ENCODE results near the gene MTMR6.

Gene MTMR6

DNA sequence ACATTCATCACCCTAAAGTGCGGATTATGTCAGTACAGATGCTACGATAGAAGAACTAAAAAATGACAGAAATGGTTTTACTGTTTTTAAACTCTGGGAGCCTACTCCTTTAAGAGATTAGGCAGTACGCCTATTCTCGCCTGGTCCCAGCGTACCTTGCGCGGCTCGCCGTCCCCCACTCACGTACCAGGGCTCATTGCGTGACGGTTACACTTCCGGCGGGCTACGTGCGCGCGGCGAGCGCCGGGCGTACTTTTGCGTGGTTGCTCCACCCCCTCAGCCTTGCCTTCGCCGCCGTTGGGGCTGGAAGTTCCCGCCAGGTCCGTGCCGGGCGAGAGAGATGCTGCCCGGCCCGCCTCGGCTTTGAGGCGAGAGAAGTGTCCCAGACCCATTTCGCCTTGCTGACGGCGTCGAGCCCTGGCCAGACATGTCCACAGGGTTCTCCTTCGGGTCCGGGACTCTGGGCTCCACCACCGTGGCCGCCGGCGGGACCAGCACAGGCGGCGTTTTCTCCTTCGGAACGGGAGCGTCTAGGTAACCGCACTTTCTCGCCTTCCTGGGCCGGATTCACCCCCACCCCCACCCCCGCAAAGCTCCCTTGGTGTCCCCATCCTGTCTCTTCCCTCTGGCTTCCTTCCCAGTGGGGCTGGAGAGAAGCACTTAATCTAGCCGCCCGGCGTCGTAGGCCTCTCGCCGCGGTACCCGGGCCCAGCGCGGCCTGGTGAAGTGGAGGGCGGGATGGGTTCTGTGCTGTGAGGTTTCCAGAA, 14.2 kb upstream of the MTMR6 start, which contains the start of gene NUP58:
NUP58 (plus strand) TSS at position 279 of the 767 bp plus-strand sequence; CDS start at position 428, 149 bp downstream.
- Histone ChIP-seq H3K27me3 (ENCODE audit: low read length) (no peaks in the 10 kb centered on the region), H2AFZ (ENCODE audit: low read depth, low read length, severe bottlenecking) (peak within 1 kb of the TSS; percentile 91), H3K79me2 (ENCODE audit: insufficient read depth, low read length) (peaks cover 50% of the 10 kb centered on the region), H3K27ac (ENCODE audit: low read depth, low read length) (peak within 1 kb of the TSS; percentile 60), H3K36me3 (ENCODE audit: low read length) (peaks cover 8% of the 10 kb centered on the region; the same call in 1 of the 2 replicates), H3K9ac (ENCODE audit: low read length) (peak within 1 kb of the TSS; percentile 96), H3K4me2 (ENCODE audit: low read depth, low read length, poor library complexity, severe bottlenecking) (peak within 1 kb of the TSS; percentile 87), H3K9me2 (replicated peaks; ENCODE audit: insufficient read depth, low read length) (no peaks in the 10 kb centered on the region), H3F3A (ENCODE audit: insufficient read depth) (no peaks in the 10 kb centered on the region), H3K4me3 (ENCODE audit: insufficient read depth, low read length, poor library complexity, severe bottlenecking) (peak within 1 kb of the TSS; percentile 87), H4K20me1 (ENCODE audit: low read depth, low read length) (peaks cover 21% of the 10 kb centered on the region; the same call in 1 of the 2 replicates), H3K9me3 (ENCODE audit: insufficient read depth, low read length) (peaks cover 5% of the 10 kb centered on the region; the same call in 1 of the 2 replicates)
- TF ChIP-seq, protein P1, sequence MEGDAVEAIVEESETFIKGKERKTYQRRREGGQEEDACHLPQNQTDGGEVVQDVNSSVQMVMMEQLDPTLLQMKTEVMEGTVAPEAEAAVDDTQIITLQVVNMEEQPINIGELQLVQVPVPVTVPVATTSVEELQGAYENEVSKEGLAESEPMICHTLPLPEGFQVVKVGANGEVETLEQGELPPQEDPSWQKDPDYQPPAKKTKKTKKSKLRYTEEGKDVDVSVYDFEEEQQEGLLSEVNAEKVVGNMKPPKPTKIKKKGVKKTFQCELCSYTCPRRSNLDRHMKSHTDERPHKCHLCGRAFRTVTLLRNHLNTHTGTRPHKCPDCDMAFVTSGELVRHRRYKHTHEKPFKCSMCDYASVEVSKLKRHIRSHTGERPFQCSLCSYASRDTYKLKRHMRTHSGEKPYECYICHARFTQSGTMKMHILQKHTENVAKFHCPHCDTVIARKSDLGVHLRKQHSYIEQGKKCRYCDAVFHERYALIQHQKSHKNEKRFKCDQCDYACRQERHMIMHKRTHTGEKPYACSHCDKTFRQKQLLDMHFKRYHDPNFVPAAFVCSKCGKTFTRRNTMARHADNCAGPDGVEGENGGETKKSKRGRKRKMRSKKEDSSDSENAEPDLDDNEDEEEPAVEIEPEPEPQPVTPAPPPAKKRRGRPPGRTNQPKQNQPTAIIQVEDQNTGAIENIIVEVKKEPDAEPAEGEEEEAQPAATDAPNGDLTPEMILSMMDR (IDR thresholded peaks at IDR 0.05; ENCODE audit: insufficient read depth, low read length, poor library complexity, severe bottlenecking) = no peak
- no peak for TF ChIP-seq EZH2phosphoT487 (conservative IDR thresholded peaks at IDR 0.05; ENCODE audit: low read length)

DNA sequence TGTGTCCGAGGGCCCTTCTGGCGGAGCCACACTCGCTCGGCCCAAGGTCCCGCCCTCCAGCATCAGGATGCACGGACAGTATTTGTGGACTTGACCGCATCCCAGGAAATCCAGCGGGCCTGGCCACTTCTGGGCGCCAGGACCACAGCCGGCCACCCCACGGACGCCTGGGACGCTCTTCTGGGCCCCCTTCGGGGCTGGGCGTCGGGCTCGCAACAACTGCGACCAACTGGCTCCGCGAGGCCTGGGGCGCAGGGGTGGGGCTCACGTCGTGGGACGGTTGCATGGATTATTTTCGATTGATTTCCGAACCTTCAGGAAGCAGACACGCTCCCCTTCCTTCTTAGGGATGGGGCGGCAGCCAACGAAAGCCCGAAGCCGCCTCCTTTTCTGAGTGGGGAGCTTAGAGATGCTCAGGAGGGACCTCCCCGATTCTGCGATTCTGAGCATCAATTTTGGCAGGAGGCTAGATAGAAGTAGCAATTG, 13.6 kb upstream of the MTMR6 start:
- Histone ChIP-seq H3K4me2 (ENCODE audit: low read depth, low read length, poor library complexity, severe bottlenecking) (peak overlapping the region; percentile 87), H4K20me1 (ENCODE audit: low read depth, low read length) (peaks cover 21% of the 10 kb centered on the region; the same call in 1 of the 2 replicates), H3K79me2 (ENCODE audit: insufficient read depth, low read length) (peaks cover 44% of the 10 kb centered on the region), H3K27me3 (ENCODE audit: low read length) (no peaks in the 10 kb centered on the region), H3K9ac (ENCODE audit: low read length) (peak overlapping the region; percentile 96), H3K36me3 (ENCODE audit: low read length) (peaks cover 8% of the 10 kb centered on the region; the same call in 1 of the 2 replicates), H3K27ac (ENCODE audit: low read depth, low read length) (0 out of 2 replicates have a peak overlapping the region, but pooled peaks have one; percentile 14), H3K9me2 (replicated peaks; ENCODE audit: insufficient read depth, low read length) (no peaks in the 10 kb centered on the region), H3F3A (ENCODE audit: insufficient read depth) (no peaks in the 10 kb centered on the region), H2AFZ (ENCODE audit: low read depth, low read length, severe bottlenecking) (peak overlapping the region; percentile 91), H3K4me3 (ENCODE audit: insufficient read depth, low read length, poor library complexity, severe bottlenecking) (peak overlapping the region; percentile 87), H3K9me3 (ENCODE audit: insufficient read depth, low read length) (peaks cover 5% of the 10 kb centered on the region; the same call in 1 of the 2 replicates)
- no peak for TF ChIP-seq EZH2phosphoT487 (conservative IDR thresholded peaks at IDR 0.05; ENCODE audit: low read length)
- TF ChIP-seq, protein P1 (IDR thresholded peaks at IDR 0.05; ENCODE audit: insufficient read depth, low read length, poor library complexity, severe bottlenecking) = no peak

DNA sequence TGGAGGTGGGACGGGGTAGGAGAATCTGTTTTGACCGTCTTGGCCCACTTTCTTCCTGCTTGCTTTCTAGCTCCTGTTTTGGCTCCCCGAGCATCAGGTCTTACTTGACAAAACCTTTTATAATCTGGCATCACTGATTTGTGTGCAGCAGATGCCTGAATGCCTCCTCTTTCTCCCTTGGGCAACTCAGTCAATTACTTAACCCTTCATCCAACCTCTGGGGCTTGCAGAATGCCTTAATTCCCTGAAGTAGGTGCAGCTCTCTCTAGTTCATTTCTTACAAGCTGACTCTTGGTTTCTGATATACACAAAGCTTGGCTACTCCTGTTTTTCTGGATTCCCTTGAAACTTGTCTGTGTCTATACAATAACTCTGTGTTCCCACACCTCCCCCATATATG, 8.4 kb upstream of the MTMR6 start:
- Histone ChIP-seq H3K9me3 (ENCODE audit: insufficient read depth, low read length) (peaks cover 2% of the 10 kb centered on the region; the same call in 1 of the 2 replicates), H3K27me3 (ENCODE audit: low read length) (no peaks in the 10 kb centered on the region), H2AFZ (ENCODE audit: low read depth, low read length, severe bottlenecking) (no peak overlapping the region), H4K20me1 (ENCODE audit: low read depth, low read length) (no peaks in the 10 kb centered on the region), H3K27ac (ENCODE audit: low read depth, low read length) (no peak overlapping the region), H3K36me3 (ENCODE audit: low read length) (no peaks in the 10 kb centered on the region), H3K79me2 (ENCODE audit: insufficient read depth, low read length) (no peaks in the 10 kb centered on the region; the same call in 1 of the 2 replicates), H3F3A (ENCODE audit: insufficient read depth) (no peaks in the 10 kb centered on the region), H3K9me2 (replicated peaks; ENCODE audit: insufficient read depth, low read length) (no peaks in the 10 kb centered on the region), H3K9ac (ENCODE audit: low read length) (no peak overlapping the region), H3K4me3 (ENCODE audit: insufficient read depth, low read length, poor library complexity, severe bottlenecking) (no peak overlapping the region), H3K4me2 (ENCODE audit: low read depth, low read length, poor library complexity, severe bottlenecking) (no peak overlapping the region)
- TF ChIP-seq, protein P1 (IDR thresholded peaks at IDR 0.05; ENCODE audit: insufficient read depth, low read length, poor library complexity, severe bottlenecking) = no peak
- no peak for TF ChIP-seq EZH2phosphoT487 (conservative IDR thresholded peaks at IDR 0.05; ENCODE audit: low read length)
